GM21737 (cell line): ENCODE measurements around the gene TMEM233.

Experiments used
- ATAC-seq: cut with Tn5 transposase; IDR thresholded peaks from one replicate; pipeline ENCODE4 v1.9.1; 2021; ENCODE audit warnings: mild to moderate bottlenecking, moderate library complexity; ENCODE audit not compliant: unreplicated experiment

The TMEM233 gene

GRCh38 chr12:119679490-119679889 lies 85.9 kb downstream of the TMEM233 start:
- ATAC-seq, result no peak

DNA sequence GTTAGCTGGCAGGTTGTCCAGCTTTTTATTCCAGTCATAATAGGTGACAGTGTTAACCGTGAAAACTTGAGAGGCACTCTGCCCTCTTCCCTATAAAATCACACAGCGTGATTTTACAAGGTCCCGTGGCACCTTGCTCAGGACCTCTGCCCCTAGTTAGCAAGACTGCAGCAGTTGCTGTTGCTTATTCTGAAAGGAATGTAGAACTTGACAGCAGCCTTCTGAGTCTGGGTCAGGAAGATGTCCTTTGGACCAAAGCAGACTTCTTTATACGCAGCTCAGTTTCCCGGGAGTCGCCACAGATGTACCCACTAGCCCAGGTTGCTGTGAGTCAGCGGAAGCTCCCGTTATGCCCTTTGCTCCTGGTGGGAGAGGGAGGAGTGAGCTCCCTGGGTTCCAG lies 87.5 kb downstream of the TMEM233 start:
- no peak for ATAC-seq

- no peak for ATAC-seq
Measured at GRCh38 chr12:119681728-119682638, 88.4 kb downstream of the TMEM233 start.

DNA sequence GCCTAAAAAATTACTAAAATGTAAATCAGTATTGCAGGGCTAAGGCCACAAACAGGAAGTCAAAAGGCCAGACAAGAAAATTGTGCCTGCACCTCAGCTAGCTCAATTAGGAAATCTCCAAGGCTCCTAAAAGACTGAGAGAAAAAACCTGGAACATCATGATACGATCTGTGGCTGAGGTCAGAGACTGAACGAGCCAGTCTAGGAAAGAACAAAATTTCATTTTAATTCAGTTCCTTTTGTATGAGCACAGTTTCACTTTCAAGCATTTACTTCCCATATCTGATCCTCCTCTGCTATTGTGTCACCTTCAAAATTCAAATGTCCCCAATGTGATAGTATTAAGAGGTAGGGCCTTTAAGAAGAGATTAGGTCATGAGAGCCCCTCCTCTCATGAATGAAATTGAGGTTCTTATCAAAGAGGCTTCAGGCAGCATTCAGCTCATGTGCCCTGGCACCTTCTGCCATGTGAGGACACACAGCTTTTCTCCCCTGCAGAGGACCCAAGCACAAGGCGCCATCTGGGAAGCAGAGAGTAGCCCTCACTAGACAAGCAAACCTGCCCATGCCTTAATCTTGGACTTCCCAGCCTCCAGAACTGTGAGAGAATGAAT lies 89.2 kb downstream of the TMEM233 start:
- no peak for ATAC-seq

GRCh38 chr12:119683413-119683812 lies 89.8 kb downstream of the TMEM233 start:
- ATAC-seq, result no peak

GRCh38 chr12:119683816-119684215 lies 90.2 kb downstream of the TMEM233 start:
- no peak for ATAC-seq

- ATAC-seq, result no peak
Measured at GRCh38 chr12:119684711-119685369, 91.3 kb downstream of the TMEM233 start.

DNA sequence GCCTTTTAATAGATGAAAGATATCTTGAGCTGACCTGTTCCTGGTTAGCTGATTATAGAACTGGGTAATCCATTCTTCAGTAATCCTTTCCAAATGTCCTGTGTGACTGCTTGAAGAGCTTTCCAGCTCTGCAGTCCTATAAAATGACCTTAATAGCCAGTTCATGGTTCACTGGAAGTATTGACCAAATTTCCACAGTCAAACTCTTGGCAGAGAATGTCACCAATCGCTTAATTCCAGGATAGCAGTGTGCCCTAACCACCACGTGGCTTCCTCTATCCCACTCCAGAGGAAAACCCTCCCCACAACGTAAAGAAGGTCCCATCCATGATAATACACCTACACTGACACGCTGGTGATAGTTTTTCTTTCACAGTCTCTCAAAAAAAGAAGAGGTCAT lies 91.8 kb downstream of the TMEM233 start:
- no peak for ATAC-seq

DNA sequence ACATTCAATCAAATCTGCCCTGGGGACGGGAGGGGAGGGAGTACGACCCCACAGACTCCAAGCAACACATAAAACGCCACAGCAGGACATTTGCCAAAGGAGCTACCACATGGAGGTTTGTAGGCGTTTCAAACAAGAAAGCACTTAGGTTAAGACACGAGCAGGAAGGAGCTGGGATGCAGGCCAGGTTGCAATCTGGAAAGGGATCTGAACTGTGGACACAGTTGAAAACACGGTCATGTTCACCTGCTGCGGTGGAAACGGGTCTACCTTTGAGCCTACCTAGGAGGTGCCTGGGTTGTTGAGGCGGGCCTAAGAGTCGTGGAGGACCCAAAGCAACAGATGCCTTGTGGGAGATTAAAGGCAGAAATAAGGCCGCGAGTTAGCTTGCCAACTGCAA lies 92.8 kb downstream of the TMEM233 start:
- no peak for ATAC-seq

DNA sequence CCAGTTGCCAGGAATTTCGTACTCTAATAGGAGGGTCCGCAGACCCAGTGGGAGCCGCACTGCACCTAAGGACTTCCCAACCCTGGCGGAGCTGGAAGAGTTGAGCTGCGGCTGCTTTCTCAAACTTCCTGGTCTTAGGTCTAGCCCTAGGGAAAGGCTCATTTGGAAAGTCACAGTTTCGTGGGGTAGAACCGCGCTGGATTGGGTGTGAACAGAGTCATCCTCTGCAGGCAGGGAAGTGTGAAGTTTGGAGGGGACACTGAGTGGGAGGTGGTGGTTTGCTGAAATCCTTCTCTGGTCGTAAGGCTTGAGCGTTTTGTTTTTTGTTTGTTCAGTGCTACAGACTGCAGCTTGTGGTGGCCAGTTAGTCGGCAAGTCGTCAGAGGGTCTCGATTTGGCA lies 93.2 kb downstream of the TMEM233 start:
- ATAC-seq, result no peak

- ATAC-seq, result no peak
Measured at GRCh38 chr12:119687406-119687805, 93.8 kb downstream of the TMEM233 start.

- ATAC-seq, result no peak
Measured at GRCh38 chr12:119687879-119688278, 94.3 kb downstream of the TMEM233 start.

GRCh38 chr12:119689935-119690500 lies 96.4 kb downstream of the TMEM233 start:
- no peak for ATAC-seq

DNA sequence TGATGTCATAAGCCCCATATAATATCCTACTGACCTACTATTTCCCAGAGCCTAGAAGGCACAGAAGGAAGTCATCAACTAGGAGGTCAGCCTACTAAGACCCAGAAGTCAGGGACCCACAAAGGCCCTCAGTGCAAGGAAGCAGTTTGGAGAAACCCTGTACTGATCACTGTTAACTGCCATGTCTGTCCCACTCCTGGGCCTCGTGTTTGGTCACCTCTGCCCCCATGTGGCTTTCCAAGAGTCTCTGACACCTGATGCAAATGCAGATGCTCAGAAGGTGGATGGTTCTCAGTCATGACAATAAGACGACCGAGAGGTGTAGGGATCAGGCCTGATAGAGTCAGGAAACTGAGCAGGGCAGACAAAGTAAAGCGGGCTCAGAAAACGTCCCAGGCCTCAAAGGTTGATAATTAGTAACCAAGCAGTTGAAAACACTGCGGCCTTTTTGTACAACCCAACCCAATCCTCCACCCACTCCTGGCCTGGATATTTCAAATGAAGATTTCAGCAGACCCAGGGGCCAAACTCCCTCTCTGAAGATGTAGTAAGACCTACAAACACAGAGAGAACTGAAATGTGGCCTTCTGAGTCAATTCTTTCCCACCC lies 97.7 kb downstream of the TMEM233 start:
- ATAC-seq, result no peak

- no peak for ATAC-seq
Measured at GRCh38 chr12:119692410-119692809, 98.8 kb downstream of the TMEM233 start.
